Ascending aorta (tissue), 2 donors: ENCODE data around the gene CTIF. TPM values are rescaled to one million over a fixed set of nuclear protein-coding genes. Genes with fewer than 3 reads are reported as not detected.

Source experiments
- DNase-seq, 2 donors: peaks; one replicate each; pipeline ENCODE4 v3.0.0-alpha.2; 2019; ENCODE audit warnings: low spot score in 2 of 2
- H3K27ac ChIP-seq, 2 donors: fragments of 200-600 bp; sonication (generic); one replicate each; pipeline ENCODE4 v1.5.1; 2016 to 2017; ENCODE audit warnings: mild to moderate bottlenecking in 1 of 2
- H3K27me3 ChIP-seq: fragments of 200-600 bp; sonication (generic); one replicate; pipeline ENCODE4 v1.5.1; 2017
- H3K36me3 ChIP-seq, 2 donors: fragments of 200-600 bp; sonication (generic); one replicate each; pipeline ENCODE4 v1.5.1; 2016
- H3K4me1 ChIP-seq, 2 donors: fragments of 200-600 bp; sonication (generic); one replicate each; pipeline ENCODE4 v1.5.1; 2016 to 2017; ENCODE audit warnings: mild to moderate bottlenecking in 1 of 2
- H3K4me3 ChIP-seq, 2 donors: fragments of 200-600 bp; sonication (generic); one replicate each; pipeline ENCODE4 v1.5.1; 2016 to 2017; ENCODE audit warnings: mild to moderate bottlenecking in 1 of 2
- H3K9me3 ChIP-seq, 2 donors: fragments of 200-600 bp; sonication (generic); one replicate each; pipeline ENCODE4 v1.5.1; 2016
- CTCF ChIP-seq, 3 experiments: fragments of 200-600 bp in 2 of 3; fragments of 450-650 bp in 1 of 3; sonication (generic) in 2 of 3; IDR thresholded peaks; one replicate each; pipeline ENCODE4 v1.5.1; 2016 to 2019; ENCODE audit warnings: antibody characterized with exemption in 3 of 3, mild to moderate bottlenecking in 1 of 3, moderate library complexity in 1 of 3
- intact Hi-C: fragments of 100-400 bp; cut with DNase I; formaldehyde crosslinking; loops from one replicate; pipeline ENCODE4 v1.15.1; 2023
- total RNA-seq: library from RNA; depleted of rRNA; stranded (reverse); fragments of >200 nt; gene quantifications from one replicate; pipeline ENCODE4 v1.1.0, GENCODE V29; 2016

Gene CTIF
- total RNA-seq, 1 donor from 2014 or later: 55.3 TPM

GRCh38 chr18:48534364-48534763 is 4.5 kb upstream of the CTIF start:
- intact Hi-C loops: loop anchor here (10.0 kb wide), 1 partner anchor 340 kb away; no protein-coding TSS in a partner anchor

DNA sequence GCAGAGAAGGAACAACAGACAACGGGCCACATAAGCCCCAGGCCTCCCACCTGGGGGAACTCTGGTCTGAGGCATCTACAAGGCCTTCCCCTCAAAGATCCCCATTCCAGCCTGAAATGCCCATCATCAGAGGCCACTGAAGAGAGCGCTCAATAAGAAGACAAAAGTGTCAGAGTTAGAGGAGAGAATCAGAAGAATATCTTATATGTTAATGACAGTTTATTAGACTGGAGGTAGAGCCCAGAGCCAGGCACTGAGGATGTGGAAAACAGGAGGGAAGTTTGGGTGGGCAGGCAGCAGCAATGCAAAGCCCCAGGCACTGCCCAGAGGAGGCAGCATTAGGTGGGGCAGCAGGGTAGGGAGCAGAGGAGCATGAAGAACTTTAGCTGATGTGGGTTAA is 2.9 kb upstream of the CTIF start:
- no peak overlapping the region for H3K4me3 ChIP-seq
- DNase-seq: no peak
- no peaks in the 10 kb centered on the region for H3K36me3 ChIP-seq
- no peaks in the 10 kb centered on the region for H3K27me3 ChIP-seq
- H3K4me1 ChIP-seq: no peaks in the 10 kb centered on the region
- no peak for TF ChIP-seq CTCF (IDR thresholded peaks at IDR 0.05)
- no peaks in the 10 kb centered on the region for H3K9me3 ChIP-seq
- intact Hi-C loops: loop anchor here (5.0 to 10.0 kb wide), 5 partner anchors 36 to 1276 kb away; partner anchors contain the start of gene ACAA2
- no peak overlapping the region for H3K27ac ChIP-seq

More at GRCh38 chr18:48534364-48534763, 4.5 kb upstream of the CTIF start:
- no peak for TF ChIP-seq CTCF (IDR thresholded peaks at IDR 0.05)
- no peaks in the 10 kb centered on the region for H3K9me3 ChIP-seq
- H3K27me3 ChIP-seq: no peaks in the 10 kb centered on the region
- DNase-seq: no peak
- H3K36me3 ChIP-seq: no peaks in the 10 kb centered on the region
- H3K27ac ChIP-seq: no peak overlapping the region
- no peaks in the 10 kb centered on the region for H3K4me1 ChIP-seq
- H3K4me3 ChIP-seq: no peak overlapping the region

DNA sequence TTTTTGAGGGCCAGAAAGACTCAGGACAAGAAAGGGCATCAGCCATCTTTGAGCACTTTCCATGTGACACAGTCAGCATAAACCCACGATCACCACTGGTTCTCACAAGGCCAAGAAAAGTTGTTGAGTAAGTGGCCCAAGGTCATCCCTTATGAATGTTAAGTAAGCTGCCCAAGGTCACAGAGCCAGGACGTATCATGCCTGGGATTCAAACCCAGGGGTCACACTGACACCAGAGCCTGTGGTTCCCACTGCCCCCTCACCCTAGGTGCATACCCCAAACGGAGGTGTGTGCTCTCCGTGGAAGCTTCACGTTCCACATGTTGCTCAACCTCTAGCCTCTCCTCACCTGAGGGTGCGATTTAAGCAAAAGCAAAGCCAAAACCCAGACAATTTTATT is 2.3 kb upstream of the CTIF start:
- TF ChIP-seq CTCF (IDR thresholded peaks at IDR 0.05): no peak
- no peak for DNase-seq
- peaks cover 0 to 2% of the 10 kb centered on the region in 2 donors for H3K4me1 ChIP-seq
- H3K36me3 ChIP-seq: no peaks in the 10 kb centered on the region
- H3K27me3 ChIP-seq: no peaks in the 10 kb centered on the region
- intact Hi-C loops: loop anchor here (5.0 to 10.0 kb wide), 5 partner anchors 36 to 1276 kb away; partner anchors contain the start of gene ACAA2
- no peak overlapping the region for H3K27ac ChIP-seq
- no peaks in the 10 kb centered on the region for H3K9me3 ChIP-seq
- no peak overlapping the region for H3K4me3 ChIP-seq

DNA sequence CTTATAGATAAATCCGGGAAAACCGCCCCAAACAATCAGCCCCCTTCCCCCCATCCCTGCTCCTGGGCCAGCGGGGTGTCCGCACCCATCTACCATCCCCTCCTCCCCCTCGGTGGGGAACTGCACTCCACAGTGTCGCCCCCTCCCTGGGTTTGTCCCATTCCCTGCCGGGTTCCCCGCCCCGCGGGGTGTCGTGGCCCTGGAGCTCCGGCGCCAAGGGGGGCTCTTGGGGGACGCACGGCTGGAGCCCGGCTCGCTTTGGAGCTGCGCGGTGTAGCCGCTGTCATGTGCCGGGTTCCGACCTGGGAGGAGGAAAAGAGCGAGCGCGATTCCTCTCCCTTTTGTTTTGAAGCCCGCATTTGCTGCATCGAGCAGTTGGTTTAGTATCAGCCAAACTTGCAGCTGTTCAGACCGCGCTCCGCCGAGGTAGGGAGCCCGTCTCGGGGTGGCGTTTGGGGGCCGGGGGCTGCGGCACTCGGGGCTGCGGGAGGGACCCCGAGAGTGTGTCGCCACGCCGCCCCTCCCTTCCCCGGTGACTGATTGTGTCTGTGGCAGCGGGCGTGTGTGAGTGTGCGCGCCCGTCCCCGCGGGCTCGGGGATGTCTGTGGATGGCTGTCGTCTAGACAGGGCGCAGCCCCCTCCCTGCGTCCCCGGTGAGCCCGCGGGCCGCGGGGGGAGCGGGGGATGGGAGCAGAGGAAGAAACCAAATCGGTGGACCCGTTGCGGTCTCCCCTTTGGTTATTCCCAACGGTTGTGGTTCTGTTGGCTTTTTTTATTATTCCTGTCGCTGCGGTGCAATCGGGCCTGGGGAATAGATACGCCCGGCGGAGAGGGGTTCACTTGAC is 797 bp downstream of the CTIF start:
- Histone ChIP-seq H3K36me3 (no peaks in the 10 kb centered on the region), H3K4me3 (peak overlapping the region; percentile 82 to 87), H3K27me3 (no peaks in the 10 kb centered on the region), H3K27ac (peak overlapping the region; percentile 94 to 95), H3K4me1 (peaks cover 0 to 10% of the 10 kb centered on the region in 2 donors), H3K9me3 (no peaks in the 10 kb centered on the region)
- intact Hi-C loops: loop anchor here (2.0 to 10.0 kb wide), 9 partner anchors 33 to 1273 kb away; partner anchors contain the start of gene ACAA2
- no peak for TF ChIP-seq CTCF (IDR thresholded peaks at IDR 0.05)
- peak; percentile 10 to 71 for DNase-seq

DNA sequence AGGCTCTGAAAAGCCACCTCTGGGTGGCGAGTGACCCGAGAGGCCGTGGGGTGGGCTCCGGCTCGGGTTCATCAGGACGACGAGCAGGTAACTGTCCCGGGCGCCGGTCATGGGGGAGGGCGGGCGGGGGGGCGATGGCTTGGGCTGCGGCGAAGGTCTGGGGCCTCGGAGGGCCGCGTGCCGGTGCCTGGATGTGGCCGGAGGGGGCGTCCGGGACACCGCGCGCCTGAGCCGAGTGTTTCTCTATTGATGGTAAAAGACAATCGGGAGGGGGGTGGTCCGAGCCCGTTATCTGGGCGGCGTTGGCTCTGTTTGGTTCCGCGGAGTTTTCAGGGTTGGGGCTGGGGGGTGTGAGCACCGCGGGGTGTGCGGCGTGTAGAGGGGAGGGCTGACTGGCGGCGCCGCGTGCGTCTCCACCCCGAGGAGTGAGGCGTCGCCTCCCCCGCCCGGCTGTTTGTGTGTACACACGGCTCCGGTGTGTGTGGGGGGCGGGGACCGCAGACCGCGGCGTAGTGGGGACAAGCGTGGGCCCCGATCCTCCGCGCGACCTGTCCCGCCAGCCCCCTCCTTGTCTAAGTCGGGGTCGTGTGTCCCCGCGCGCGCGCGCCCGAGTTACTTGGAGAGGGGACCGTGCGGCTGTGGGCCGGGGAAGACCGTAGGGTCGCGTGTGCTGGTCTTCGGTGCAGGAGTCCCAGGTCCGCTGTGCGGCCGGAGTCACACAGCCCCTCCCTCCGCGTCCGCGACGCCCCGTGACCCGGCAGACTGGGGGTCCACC is 1.6 kb downstream of the CTIF start:
- Histone ChIP-seq H3K36me3 (no peaks in the 10 kb centered on the region), H3K27me3 (no peaks in the 10 kb centered on the region), H3K4me3 (peak overlapping the region; percentile 82 to 87), H3K9me3 (no peaks in the 10 kb centered on the region), H3K4me1 (peaks cover 5 to 18% of the 10 kb centered on the region in 2 donors), H3K27ac (peak overlapping the region; percentile 94 to 95)
- intact Hi-C loops: loop anchor here (2.0 kb wide), 2 partner anchors 80 to 124 kb away; no protein-coding TSS in a partner anchor
- TF ChIP-seq CTCF (IDR thresholded peaks at IDR 0.05): peak in 2 of 3 experiments; percentile 37 to 39
- peak in 1 of 2 donors; percentile 78 for DNase-seq
